NCI-H2081 (cell line): ENCODE measurements around the gene FSTL3.
"Not testable (repeated sequence)": the region's sequence is repeated elsewhere in the genome, so short reads cannot be mapped to it uniquely, and the experiment has no call there.

Experiments used
- DNase-seq, 2 experiments: peaks; one replicate each; lab custom pipeline; 2025; lab: John Stamatoyannopoulos, UW

FSTL3 gene

DNA sequence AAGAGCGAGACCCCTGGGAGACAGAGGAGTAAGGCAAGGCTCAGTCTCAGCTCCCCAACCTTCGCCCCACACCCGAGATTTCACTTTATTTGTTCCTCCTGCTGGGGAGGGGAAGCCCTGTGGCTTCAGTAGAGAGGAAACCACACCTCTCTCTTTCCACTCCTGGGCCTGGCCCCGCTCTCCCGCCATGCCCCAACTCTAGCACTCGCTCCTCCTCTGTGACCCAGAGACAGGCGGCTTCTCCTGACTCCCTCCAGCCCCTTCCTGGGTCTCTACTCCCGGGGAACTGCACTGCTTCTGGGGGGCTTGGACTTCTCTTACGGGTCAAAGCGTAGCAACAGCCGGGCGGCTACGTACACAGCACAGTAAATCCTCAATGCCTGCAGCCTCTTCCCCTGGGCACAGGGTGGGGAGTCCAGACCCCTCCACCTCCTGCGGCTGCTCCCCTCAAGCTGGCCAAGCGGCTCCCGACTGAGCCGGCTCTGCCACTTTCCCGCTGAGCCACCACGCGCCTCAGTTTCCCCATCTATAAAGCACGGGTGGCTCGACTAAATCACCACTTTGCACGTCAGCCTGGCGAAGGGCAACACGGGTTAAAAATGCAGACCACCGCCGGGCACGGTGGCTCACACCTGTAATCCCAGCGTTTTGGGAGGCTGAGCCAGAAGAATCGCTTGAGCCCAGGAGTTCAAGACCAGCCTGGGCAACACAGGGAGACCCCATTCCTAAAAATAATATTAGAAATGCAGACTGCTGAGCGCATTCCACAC lies 14.6 kb upstream of the FSTL3 start:
- DNase-seq, result no peak

GRCh38 chr19:662207-662961 lies 13.8 kb upstream of the FSTL3 start:
- DNase-seq, result peak; percentile 35 to 65

GRCh38 chr19:662962-663681 lies 13.1 kb upstream of the FSTL3 start, which contains the start of gene RNF126:
TSS of gene RNF126 (minus strand) at chr19:663214. CDS start at chr19:663121, 93 bp downstream.
- peak; percentile 92 for DNase-seq

GRCh38 chr19:663682-664117 lies 12.5 kb upstream of the FSTL3 start:
- DNase-seq, result no peak

DNA sequence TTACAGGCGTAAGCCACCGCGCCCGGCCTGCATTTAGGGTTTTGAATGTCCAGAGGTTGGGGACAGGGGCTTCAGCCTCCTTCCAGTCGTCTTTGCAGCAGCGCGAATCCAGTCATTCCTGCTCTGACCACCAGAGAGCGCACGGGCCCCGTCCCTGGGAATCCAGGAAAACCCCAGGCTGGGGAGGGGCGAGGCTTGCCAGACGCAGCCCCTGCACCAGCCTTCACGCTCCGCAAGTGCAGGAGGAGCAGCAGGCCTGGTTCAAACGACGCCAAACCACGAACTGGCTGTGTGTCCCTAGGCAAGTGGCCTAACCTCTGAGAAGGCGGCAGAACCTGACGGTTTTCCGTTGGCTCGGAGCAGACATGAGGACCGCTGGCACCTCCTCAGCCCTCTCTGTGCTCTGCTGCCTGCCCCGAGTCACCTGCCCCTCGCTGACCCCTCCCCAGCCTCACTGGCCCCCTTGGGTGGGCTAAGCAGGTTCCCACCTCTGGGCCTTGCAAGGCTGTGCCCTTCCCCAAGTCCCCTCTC lies 11.2 kb upstream of the FSTL3 start:
- DNase-seq, result peak; percentile 80 to 81

DNA sequence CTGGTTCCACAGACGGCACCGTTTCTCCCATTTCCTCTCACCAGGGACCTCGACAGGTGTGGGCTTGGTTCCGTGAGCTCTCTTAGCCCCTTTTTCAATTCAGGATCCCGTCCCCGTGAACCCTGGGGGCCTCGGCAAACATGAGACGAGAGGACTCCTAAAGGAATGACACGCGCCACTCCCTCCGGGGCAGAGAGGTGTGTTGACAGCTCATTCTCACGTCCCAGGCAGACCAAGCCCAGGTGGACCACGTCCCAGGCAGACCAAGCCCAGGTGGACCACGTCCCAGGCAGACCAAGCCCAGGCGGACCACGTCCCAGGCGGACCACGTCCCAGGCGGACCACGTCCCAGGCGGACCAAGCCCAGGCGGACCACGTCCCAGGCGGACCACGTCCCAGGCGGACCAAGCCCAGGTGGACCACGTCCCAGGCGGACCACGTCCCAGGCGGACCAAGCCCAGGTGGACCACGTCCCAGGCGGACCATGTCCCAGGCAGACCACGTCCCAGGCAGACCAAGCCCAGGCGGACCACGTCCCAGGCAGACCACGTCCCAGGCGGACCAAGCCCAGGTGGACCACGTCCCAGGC lies 9.1 kb upstream of the FSTL3 start:
- not testable (repeated sequence) for DNase-seq

GRCh38 chr19:668675-669434 lies 7.3 kb upstream of the FSTL3 start:
- not testable (repeated sequence) for DNase-seq

DNA sequence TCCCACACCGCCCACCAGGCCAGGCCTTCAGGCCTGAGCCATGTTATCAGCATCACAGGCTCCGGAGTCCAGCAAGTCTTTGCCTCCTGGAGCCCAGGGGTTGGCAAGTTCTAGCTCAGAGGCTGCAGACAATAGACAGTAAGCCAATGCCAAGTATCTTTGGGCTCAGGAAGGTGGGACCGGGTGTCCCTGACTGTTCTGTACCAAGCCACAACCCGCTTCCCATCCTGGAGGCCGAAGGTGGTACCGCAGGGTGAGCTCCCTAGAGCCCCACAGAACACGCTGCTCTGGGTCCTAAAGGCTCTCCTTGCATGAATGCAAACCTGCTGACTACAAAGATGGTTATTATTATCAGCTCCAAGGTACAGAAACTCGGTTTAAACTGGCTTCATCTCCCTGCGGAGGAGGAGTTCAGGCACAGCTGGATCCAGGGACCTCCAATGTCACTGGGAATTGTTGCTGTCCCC lies 5.5 kb upstream of the FSTL3 start:
- DNase-seq, result no peak

- DNase-seq, result no peak
Measured at GRCh38 chr19:674282-675151, 1.7 kb upstream of the FSTL3 start.

DNA sequence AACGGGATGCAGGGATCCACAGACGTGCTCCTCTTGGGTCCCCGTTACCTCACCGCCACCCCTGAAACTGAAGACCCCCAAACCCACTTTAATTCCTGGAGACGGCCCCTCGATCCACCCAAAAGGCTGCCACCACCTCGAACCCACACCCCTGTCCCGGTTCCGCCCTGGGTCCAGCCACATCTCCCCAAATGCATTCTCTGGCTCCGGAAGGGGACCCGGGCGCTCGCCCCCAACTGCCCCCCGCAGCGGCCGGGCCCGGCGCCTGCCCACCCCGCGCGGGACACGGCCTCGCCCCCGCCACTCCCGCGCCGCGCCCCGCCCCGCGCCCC lies 219 bp upstream of the FSTL3 start:
- DNase-seq, result no peak

- no peak for DNase-seq
Measured at GRCh38 chr19:677201-677600, 1.0 kb downstream of the FSTL3 start.

GRCh38 chr19:677601-678436 lies 1.6 kb downstream of the FSTL3 start:
- DNase-seq, result peak in 1 of 2 experiments; percentile 8

GRCh38 chr19:678791-679388 lies 2.7 kb downstream of the FSTL3 start:
- DNase-seq, result no peak

- peak; percentile 35 to 50 for DNase-seq
Measured at GRCh38 chr19:679418-680286, 3.5 kb downstream of the FSTL3 start.

GRCh38 chr19:680287-681028 lies 4.3 kb downstream of the FSTL3 start:
- DNase-seq, result peak; percentile 94 to 98

GRCh38 chr19:681029-682019 lies 5.1 kb downstream of the FSTL3 start:
- DNase-seq, result peak in 1 of 2 experiments; percentile 92
